GM10266 (cell line): Measurements from ENCODE around the gene POU2F3.

ENCODE experiments used
- DNase-seq: peaks from one replicate; pipeline ENCODE4 v3.0.0; 2012; ENCODE audit errors: extremely low spot score
- CTCF ChIP-seq: IDR thresholded peaks from 2 replicates; pipeline ENCODE4 v1.5.1; 2012; ENCODE audit warnings: mild to moderate bottlenecking, low read depth; ENCODE audit not compliant: control insufficient read depth, insufficient read depth; ENCODE audit errors: missing control alignments

POU2F3 gene

GRCh38 chr11:120255519-120255866, 15.6 kb downstream of the POU2F3 start:
- DNase-seq = no peak
- no peak for TF ChIP-seq CTCF

GRCh38 chr11:120256178-120256577, 16.2 kb downstream of the POU2F3 start:
- no peak for DNase-seq
- no peak for TF ChIP-seq CTCF

DNA sequence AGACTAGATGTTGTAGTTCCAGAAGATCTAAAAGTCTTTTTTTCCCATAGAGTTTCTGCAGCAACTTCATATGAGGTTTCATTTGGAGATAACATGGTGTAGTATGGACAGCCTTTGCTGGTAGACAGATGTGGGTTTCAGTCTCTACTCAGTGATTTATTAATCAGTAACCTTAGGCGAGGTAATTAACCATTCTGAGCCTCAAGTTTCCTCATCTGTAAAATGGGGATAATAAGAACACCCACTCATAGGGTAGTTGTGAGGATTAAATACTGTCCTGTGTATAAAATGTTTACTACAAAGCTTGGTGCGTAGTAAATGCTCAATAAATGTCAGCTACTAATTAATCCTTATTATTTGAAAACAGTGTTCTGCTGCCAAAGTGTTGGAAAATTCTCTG, 16.8 kb downstream of the POU2F3 start:
- no peak for DNase-seq
- TF ChIP-seq CTCF = no peak

- DNase-seq = no peak
- no peak for TF ChIP-seq CTCF
These were observed 17.4 kb downstream of the POU2F3 start for GRCh38 chr11:120257346-120257745.

- no peak for DNase-seq
- no peak for TF ChIP-seq CTCF
These were observed 18.7 kb downstream of the POU2F3 start for GRCh38 chr11:120258661-120259060.

DNA sequence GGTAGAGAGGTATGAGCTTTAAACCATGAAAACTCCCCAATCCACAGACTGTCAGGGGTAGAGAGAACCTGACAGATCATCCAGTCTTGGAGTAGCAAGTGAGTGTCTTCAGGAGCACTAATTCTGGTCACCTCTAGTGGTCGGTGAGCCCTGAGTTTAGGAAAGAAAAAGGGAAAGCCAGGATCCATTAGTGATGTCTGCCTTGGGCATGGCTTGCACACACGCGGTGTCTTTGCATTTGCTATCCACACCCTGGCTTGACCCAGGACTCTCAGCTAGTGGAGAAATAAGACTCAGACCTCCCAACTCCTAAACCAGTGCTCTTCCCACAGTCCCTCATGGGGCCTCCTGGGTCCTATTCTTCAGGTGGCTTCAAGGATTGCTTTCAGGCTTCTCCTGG, 19.3 kb downstream of the POU2F3 start:
- DNase-seq = no peak
- no peak for TF ChIP-seq CTCF

DNA sequence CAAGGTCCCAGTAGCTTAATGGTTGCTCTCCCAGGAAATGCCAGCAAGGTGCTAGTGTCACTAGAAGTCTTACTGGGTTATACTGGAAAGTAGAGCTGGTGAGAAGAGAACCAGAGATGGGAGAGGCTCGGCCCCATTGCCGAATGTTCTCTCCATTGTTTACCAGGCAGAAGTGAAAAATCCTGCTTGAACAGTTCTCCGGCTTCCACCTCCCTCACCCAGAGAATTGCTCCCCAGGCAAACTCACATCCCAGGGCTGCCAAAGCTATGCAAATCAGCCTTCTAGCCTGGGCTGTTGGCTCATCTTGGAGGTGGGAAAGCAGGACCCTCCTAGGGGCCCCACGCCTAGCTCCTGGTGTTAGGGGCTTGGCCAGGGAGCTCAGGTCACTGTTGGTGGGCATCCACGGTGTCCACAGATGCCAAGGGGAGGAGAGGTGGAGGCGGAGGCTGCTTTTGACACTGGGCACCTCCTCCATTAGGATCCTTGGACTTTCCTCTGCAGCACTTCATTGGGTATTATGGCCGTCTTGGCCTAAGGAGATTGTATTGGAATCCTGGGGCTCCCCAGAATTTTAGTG, 20.1 kb downstream of the POU2F3 start:
- no peak for TF ChIP-seq CTCF
- no peak for DNase-seq
